ENCODE data around the gene OVCH2.

OVCH2 gene

DNA sequence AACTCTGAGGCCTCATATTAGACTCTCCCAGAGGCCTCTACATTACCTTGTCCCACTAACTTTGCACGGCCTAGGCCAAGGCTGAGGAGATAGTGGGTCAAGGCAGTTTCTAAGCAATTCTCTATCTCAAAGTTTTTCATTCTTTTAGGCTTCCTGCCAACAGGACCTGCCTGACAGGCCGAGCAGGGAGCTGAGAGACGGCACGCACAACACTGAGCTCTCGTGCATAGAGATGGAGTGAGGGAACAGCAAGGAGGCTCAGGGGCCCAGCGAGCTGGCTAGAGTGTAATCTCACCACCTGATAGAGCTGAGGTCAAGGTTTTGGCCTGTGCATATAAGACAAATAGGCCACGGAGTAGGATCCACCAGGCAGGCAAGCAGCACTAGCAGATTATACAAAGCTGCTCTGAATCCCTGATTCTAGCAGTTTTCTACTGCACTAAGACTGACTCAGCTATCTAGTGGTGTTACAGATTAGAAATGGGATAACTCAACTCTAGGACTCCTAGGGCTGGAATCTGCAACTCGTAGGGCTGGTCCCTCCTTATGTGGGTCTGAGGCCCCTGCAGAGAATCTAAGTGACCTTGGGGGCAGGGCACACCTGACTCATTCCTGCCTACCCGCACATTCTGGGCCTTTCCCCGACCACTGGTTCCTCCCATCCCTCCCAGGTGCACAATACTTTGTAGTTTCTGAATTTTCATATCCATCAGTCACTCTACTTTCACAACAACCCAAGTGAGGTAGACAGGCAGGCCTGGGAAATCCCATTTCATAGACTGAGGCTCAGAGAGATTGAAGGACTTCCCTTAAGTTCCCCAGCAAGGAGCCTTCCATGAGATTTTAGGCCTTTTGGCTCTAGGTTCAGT, 34.7 kb downstream of the OVCH2 start:
- TF ChIP-seq CTCF (IDR thresholded peaks at IDR 0.05; ENCODE audit: extremely low read depth, missing control alignments), result no peak
- DNase-seq (ENCODE audit: low spot score), result peak; percentile 76

- no peak for TF ChIP-seq CTCF (IDR thresholded peaks at IDR 0.05; ENCODE audit: extremely low read depth, missing control alignments)
- no peak for DNase-seq (ENCODE audit: low spot score)
Observed at GRCh38 chr11:7670641-7671040, 35.6 kb downstream of the OVCH2 start.

GRCh38 chr11:7668911-7669310, 37.4 kb downstream of the OVCH2 start:
- no peak for TF ChIP-seq CTCF (IDR thresholded peaks at IDR 0.05; ENCODE audit: extremely low read depth, missing control alignments)
- DNase-seq (ENCODE audit: low spot score), result no peak

DNA sequence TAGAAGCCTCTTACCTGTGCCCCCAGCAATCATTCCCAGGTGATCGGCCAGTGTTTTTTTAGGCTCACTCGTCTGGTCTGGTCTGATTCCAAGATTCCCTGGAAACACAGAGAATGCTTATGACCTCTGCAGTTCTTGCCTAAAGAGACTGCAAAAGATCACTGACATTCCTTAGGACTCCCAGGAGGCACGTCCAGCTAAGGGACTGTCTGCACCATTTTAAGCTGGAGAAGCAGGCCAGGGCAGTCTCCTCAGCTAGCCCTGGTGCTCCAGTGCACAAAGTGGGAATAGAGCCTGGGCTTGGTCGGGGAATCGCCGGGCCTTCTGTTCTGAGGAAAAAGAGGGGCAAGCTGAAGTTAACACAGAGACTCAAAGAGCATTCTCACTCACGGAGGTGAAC, 37.8 kb downstream of the OVCH2 start:
- no peak for DNase-seq (ENCODE audit: low spot score)
- no peak for TF ChIP-seq CTCF (IDR thresholded peaks at IDR 0.05; ENCODE audit: extremely low read depth, missing control alignments)

- no peak for DNase-seq (ENCODE audit: low spot score)
- TF ChIP-seq CTCF (IDR thresholded peaks at IDR 0.05; ENCODE audit: extremely low read depth, missing control alignments), result no peak
Observed at GRCh38 chr11:7667460-7667859, 38.8 kb downstream of the OVCH2 start.

DNA sequence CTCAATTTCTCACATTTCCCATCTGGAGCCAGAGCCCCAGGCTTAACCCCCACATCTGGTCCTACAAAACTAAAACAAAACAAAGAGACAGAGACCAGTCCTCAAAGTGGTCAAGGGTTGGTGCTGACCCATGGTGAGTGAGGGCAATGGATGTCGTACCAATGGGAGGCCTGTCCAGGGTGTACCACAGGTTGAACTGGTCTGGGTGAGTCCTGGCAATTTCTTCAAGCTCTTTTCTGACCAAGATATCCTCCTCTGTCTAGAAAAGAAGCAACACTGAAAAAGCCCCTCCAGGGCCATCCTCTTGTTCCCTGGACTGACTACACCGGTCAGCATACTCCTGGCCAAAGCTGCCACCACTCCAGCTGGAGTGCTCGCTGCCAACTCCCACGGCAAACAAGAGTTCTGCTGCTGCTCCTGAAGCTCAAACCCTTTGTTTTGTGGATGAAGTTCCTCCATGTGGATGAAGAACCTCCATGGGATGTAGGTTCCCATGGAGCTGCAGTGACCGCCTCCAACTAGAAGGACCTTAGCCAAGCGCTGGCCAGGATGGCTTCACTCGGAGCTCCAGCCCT, 39.9 kb downstream of the OVCH2 start:
- DNase-seq (ENCODE audit: low spot score), result no peak
- no peak for TF ChIP-seq CTCF (IDR thresholded peaks at IDR 0.05; ENCODE audit: extremely low read depth, missing control alignments)

GRCh38 chr11:7665473-7666291, 40.6 kb downstream of the OVCH2 start:
- DNase-seq (ENCODE audit: low spot score), result peak; percentile 90
- TF ChIP-seq CTCF (IDR thresholded peaks at IDR 0.05; ENCODE audit: extremely low read depth, missing control alignments), result peak; percentile 97
